Body of pancreas (tissue), 4 donors: ENCODE data around the gene CIRBP.

Experiments
- CTCF ChIP-seq, 7 experiments: fragments of 450-650 bp in 4 of 7; fragments of 200-600 bp in 3 of 7; sonication (generic) in 3 of 7; IDR thresholded peaks; one replicate each; pipeline ENCODE4 v1.5.1; 2016 to 2019; ENCODE audit warnings: antibody characterized with exemption in 7 of 7
- POLR2A ChIP-seq, 3 donors: fragments of 450-650 bp; IDR thresholded peaks; one replicate each; pipeline ENCODE4 v1.6.1; 2016; ENCODE audit warnings: antibody characterized with exemption in 3 of 3, mild to moderate bottlenecking in 2 of 3

DNA sequence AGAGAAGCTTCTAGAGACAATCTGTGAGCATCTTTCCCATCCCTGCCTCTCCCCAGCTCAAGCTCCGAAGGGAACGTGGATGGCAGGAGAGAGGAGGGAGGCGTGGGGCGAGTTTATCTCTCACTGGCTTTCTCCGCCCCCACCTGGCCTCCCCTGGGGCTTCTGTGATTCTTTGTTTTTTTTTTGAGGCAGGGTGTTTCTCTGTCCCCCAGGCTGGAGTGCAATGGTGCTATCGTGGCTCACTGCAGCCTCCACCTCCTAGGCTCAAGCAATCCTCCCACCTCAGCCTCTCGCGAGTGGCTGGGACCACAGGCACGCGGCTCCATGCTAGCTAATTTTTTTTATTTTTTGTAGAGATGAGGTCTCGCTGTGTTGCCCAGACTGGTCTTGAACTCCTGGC, 39.6 kb downstream of the CIRBP start:
- TF ChIP-seq CTCF (IDR thresholded peaks at IDR 0.05) = no peak
- no peak for TF ChIP-seq POLR2A (IDR thresholded peaks at IDR 0.05)
